Kidney (tissue), 14 donors: Measurements from ENCODE around the gene NAALAD2. TPM values are rescaled to one million over a fixed set of nuclear protein-coding genes. Genes with fewer than 3 reads are reported as not detected.

Experiments
- DNase-seq, 5 donors: peaks; one replicate each; pipeline ENCODE4 v3.0.0-alpha.2; 2013 to 2020
- FAIRE-seq: peaks from 2 replicates; lab custom pipeline; 2012; peaks lifted over from hg19 to GRCh38; lab: Jason Lieb, UNC
- H3K27ac ChIP-seq, 2 donors: one replicate each; pipeline ENCODE4 v1.7.0; 2013; ENCODE audit warnings: low read depth in 2 of 2, low read length in 2 of 2, inconsistent platforms in 1 of 2
- H3K27me3 ChIP-seq: one replicate; pipeline ENCODE4 v1.7.1; 2013; ENCODE audit warnings: low read length, inconsistent platforms; ENCODE audit not compliant: control insufficient read depth, insufficient read depth
- H3K36me3 ChIP-seq, 3 donors: one replicate each; pipeline versions ENCODE4 v1.7.0 to v1.7.1; 2013; ENCODE audit warnings: low read length in 3 of 3, control low read depth in 1 of 3, inconsistent platforms in 1 of 3; ENCODE audit not compliant: insufficient read depth in 3 of 3, control insufficient read depth in 2 of 3
- H3K4me1 ChIP-seq, 3 donors: one replicate each; pipeline versions ENCODE4 v1.7.0 to v1.7.1; 2013; ENCODE audit warnings: low read length in 3 of 3, inconsistent platforms in 1 of 3, low read depth in 1 of 3; ENCODE audit not compliant: control insufficient read depth in 2 of 3, insufficient read depth in 2 of 3
- H3K4me3 ChIP-seq, 3 donors: one replicate each; pipeline versions ENCODE4 v1.7.0 to v1.8.1; 2013; ENCODE audit warnings: low read length in 3 of 3, control low read depth in 1 of 3, inconsistent platforms in 1 of 3
- H3K9ac ChIP-seq, 3 donors: one replicate each; pipeline versions ENCODE4 v1.7.0 to v1.7.1; 2013; ENCODE audit warnings: low read length in 3 of 3, control low read depth in 1 of 3, inconsistent platforms in 1 of 3
- H3K9me3 ChIP-seq, 3 donors: one replicate each; pipeline versions ENCODE4 v1.7.0 to v1.7.1; 2013; ENCODE audit warnings: low read length in 3 of 3, control low read depth in 1 of 3, inconsistent platforms in 1 of 3; ENCODE audit not compliant: control insufficient read depth in 2 of 3, insufficient read depth in 1 of 3
- intact Hi-C: fragments of 100-400 bp; cut with DNase I; formaldehyde crosslinking; loops from one replicate; pipeline ENCODE4 v1.11.1; 2022
- polyA plus RNA-seq: library from polyadenylated mRNA; stranded (reverse); fragments of 350-450 nt; fragmentation: Illumina TruSeq; extraction: RNeasy Lipid Tissue Mini Kit (QIAGEN cat#74804); gene quantifications from one replicate; pipeline ENCODE4 v1.2.3, GENCODE V29; 2014; ENCODE audit warnings: low read depth, low replicate concordance; ENCODE audit not compliant: insufficient read depth
- total RNA-seq: library from RNA; stranded (reverse); fragmentation: NEBNext Ultra II Directional; extraction: Animal tissue kit (Norgen Biotek cat#: 25700); gene quantifications from one replicate; pipeline ENCODE4 v1.2.1, GENCODE V29; 2021
- TF ChIP-seq, protein P1 (sequence below): IDR thresholded peaks from 3 replicates; pipeline ENCODE4 v1.5.1; 2012; ENCODE audit warnings: mild to moderate bottlenecking, moderate library complexity, borderline replicate concordance; ENCODE audit not compliant: insufficient read depth; ENCODE audit errors: extremely low read depth
- donor health status: control.
- donor health status: control.
- donor health status: control.
- donor health status: control.
- donor health status: control.
- donor health status: DM: yes; HTN: yes; CAD: no.
- donor health status: Normal renal cell carcinoma (clear cell type).

The NAALAD2 gene
- total and polyA plus RNA-seq, 2 donors from 2014 or later: 1.5 to 2.0 TPM

DNA sequence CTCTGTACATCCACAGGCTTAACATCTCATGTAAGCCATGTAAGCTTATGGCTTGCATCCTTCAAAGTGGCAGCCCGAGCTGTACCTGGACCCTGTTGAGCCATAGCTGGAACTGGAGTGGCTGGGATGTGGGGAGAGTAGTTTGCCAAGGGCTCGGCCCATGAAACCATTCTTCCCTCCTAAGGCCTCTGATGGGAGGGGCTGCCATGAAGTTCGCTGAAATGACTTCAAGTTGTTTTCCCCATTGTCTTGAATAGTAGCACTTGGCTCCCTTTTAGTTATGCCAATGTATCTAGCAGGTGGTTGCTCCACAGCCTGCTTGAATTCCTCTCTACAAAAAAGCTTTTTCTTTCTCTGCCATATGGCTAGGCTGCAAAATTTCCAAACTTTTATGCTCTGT, 93.6 kb downstream of the NAALAD2 start:
- DNase-seq: no peak
- TF ChIP-seq, protein P1, sequence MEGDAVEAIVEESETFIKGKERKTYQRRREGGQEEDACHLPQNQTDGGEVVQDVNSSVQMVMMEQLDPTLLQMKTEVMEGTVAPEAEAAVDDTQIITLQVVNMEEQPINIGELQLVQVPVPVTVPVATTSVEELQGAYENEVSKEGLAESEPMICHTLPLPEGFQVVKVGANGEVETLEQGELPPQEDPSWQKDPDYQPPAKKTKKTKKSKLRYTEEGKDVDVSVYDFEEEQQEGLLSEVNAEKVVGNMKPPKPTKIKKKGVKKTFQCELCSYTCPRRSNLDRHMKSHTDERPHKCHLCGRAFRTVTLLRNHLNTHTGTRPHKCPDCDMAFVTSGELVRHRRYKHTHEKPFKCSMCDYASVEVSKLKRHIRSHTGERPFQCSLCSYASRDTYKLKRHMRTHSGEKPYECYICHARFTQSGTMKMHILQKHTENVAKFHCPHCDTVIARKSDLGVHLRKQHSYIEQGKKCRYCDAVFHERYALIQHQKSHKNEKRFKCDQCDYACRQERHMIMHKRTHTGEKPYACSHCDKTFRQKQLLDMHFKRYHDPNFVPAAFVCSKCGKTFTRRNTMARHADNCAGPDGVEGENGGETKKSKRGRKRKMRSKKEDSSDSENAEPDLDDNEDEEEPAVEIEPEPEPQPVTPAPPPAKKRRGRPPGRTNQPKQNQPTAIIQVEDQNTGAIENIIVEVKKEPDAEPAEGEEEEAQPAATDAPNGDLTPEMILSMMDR: no peak
- intact Hi-C loops: no loop called here
- H3K4me1 ChIP-seq: no peaks in the 10 kb centered on the region
- no peak overlapping the region for H3K27ac ChIP-seq
- H3K4me3 ChIP-seq: no peak overlapping the region
- no peaks in the 10 kb centered on the region for H3K9me3 ChIP-seq
- no peak overlapping the region for H3K9ac ChIP-seq
- no peak for FAIRE-seq
- no peaks in the 10 kb centered on the region for H3K36me3 ChIP-seq
- no peaks in the 10 kb centered on the region for H3K27me3 ChIP-seq

DNA sequence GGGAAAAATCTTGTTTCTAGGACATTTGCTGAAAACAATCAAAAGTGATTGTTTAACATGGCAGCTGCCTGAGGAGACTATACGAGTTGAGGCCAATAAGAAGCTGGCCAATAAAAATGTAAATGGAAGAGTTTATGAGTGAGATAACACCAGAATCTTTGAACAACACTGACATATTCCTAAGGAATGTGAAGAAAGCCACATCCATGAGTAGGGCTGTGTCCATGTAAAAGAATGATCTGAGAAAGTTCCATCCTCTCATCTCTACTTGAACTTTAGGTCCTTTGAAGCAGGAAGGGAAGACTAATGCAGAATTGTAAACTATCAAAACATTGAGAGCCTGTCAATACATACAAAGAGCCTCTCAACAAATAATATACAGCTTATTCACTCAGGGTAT, 95.3 kb downstream of the NAALAD2 start:
- TF ChIP-seq, protein P1: no peak
- H3K9me3 ChIP-seq: no peaks in the 10 kb centered on the region
- FAIRE-seq: no peak
- no peaks in the 10 kb centered on the region for H3K27me3 ChIP-seq
- no peak overlapping the region for H3K4me3 ChIP-seq
- H3K4me1 ChIP-seq: no peaks in the 10 kb centered on the region
- H3K36me3 ChIP-seq: no peaks in the 10 kb centered on the region
- no peak overlapping the region for H3K27ac ChIP-seq
- no peak overlapping the region for H3K9ac ChIP-seq
- intact Hi-C loops: no loop called here
- DNase-seq: no peak

DNA sequence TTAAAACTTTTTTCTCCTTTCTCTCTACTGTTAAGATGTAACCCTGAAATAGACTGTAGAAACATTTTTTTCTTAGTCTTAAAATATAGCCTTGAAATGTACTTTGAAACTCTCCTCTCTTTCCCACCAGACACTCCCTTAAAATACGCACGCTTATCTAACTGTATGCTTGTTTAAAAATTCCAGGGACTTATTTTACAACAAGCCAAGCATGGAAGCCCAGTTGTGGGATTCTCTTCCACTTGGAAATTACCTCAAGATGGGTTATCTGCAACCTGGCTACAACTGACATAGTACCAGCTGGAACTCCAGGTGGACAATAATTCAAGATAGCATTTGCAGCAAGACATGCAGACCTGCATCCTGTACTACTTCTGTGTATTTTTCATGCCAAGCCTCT, 100.5 kb downstream of the NAALAD2 start:
- no peak overlapping the region for H3K27ac ChIP-seq
- TF ChIP-seq, protein P1: no peak
- intact Hi-C loops: no loop called here
- no peaks in the 10 kb centered on the region for H3K4me1 ChIP-seq
- DNase-seq (no peak), FAIRE-seq (no peak)
- H3K9me3 ChIP-seq: no peaks in the 10 kb centered on the region
- no peak overlapping the region for H3K9ac ChIP-seq
- no peaks in the 10 kb centered on the region for H3K36me3 ChIP-seq
- no peak overlapping the region for H3K4me3 ChIP-seq
- H3K27me3 ChIP-seq: no peaks in the 10 kb centered on the region

DNA sequence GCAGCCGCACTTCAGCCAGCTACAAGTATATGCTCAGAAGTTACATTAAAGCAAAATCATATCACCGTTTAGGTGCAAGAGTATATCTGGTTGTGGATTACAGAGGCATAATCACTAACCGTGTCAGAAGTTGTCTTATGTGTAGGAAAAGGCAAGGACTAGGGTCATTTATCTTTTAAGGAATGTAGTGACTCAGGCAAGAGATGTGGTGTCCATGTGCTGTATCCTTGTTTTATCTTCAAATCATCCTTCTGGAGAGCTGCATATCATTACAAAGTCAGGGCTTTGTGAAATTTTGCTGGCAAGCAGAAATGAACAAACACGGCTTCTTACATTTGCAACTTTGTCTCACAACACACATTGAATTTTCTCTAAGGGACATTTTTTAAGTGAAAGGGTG, 101.1 kb downstream of the NAALAD2 start:
- no peak overlapping the region for H3K4me3 ChIP-seq
- H3K27ac ChIP-seq: no peak overlapping the region
- TF ChIP-seq, protein P1: no peak

More for the DNA sequence above, 101.1 kb downstream of the NAALAD2 start:
- Histone ChIP-seq H3K27me3 (no peaks in the 10 kb centered on the region), H3K9me3 (no peaks in the 10 kb centered on the region), H3K4me1 (no peaks in the 10 kb centered on the region), H3K36me3 (no peaks in the 10 kb centered on the region), H3K9ac (no peak overlapping the region)
- intact Hi-C loops: no loop called here
- DNase-seq (no peak), FAIRE-seq (no peak)
